ENCODE results near the gene SRPRB.

Gene SRPRB

DNA sequence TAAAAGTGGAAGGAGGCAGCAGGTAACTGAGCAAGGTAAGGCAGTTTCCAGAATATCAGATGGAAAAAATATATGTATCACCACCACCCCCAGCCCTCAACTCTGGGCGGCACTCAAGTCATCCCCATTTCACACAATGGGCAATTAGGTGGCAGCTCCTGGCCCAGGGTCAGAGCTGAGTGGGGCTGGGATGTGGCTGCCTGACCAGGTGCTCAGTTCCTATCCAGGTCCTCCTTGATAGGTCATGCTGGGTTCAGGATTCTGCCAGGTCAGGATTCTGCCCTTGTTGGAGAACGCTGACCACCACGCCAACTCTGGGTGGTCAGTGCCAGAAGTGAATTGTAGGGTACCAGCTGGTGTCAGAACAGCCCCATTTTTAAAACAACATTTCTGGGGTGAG is 60.5 kb downstream of the SRPRB start:
- TF ChIP-seq, protein P1, sequence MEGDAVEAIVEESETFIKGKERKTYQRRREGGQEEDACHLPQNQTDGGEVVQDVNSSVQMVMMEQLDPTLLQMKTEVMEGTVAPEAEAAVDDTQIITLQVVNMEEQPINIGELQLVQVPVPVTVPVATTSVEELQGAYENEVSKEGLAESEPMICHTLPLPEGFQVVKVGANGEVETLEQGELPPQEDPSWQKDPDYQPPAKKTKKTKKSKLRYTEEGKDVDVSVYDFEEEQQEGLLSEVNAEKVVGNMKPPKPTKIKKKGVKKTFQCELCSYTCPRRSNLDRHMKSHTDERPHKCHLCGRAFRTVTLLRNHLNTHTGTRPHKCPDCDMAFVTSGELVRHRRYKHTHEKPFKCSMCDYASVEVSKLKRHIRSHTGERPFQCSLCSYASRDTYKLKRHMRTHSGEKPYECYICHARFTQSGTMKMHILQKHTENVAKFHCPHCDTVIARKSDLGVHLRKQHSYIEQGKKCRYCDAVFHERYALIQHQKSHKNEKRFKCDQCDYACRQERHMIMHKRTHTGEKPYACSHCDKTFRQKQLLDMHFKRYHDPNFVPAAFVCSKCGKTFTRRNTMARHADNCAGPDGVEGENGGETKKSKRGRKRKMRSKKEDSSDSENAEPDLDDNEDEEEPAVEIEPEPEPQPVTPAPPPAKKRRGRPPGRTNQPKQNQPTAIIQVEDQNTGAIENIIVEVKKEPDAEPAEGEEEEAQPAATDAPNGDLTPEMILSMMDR (conservative IDR thresholded peaks at IDR 0.05), result no peak
- no peak overlapping the region for H3K27ac ChIP-seq

DNA sequence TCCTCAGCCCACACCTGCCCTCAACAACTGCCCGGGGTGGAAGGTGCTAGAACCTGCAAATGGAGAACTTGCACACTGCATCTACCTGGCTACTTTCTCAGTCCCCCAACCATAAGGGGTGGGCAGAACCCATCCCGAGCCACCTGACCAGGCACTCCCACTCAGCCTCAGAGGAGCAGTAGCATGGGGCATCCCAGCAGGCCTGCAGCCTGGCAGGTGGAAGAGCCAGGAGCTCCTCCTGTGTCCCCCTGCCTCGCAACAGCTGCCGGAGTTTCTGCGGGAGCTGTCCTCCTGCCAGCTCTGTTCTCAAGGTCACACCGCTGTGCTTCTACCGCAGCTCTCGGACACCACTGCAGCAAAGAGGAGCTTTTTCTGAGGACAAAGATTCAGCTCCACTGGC is 62.6 kb downstream of the SRPRB start:
- TF ChIP-seq, protein P1 (conservative IDR thresholded peaks at IDR 0.05), result no peak
- no peak overlapping the region for H3K27ac ChIP-seq

DNA sequence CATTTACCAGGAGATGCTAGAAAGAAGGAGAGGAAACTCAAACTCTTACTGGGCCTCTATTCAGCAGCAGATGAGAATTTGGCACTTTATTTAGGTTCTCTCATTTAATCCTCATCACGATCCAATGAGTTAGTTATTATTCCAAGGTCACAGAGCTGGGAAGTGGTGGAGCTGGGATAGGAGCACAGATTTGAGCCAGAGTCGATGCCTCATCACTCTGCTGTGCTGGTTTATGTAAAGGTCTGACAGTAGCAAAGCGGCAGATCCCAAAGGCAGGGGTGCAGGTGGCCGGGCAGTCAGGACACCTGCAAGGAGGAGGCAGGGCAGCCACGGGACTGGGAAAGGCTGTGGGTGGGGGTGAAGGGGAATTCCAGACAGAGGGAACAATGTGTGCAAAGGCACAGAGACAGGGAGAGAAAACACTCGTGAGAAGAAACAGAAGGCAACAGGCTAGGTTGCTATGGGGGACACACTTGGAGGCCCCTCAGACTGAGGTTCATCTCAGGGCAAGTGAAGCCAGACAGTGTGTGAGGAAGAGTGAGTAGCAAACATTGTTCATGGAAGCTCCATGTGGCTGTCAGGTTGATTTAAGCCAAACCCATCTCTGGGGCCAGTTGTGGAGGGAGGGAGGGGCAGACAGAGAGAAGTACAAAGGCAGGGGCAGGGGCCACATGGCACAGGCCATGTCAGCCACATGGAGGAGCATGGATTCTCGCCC is 63.3 kb downstream of the SRPRB start:
- TF ChIP-seq, protein P1 (conservative IDR thresholded peaks at IDR 0.05), result no peak

DNA sequence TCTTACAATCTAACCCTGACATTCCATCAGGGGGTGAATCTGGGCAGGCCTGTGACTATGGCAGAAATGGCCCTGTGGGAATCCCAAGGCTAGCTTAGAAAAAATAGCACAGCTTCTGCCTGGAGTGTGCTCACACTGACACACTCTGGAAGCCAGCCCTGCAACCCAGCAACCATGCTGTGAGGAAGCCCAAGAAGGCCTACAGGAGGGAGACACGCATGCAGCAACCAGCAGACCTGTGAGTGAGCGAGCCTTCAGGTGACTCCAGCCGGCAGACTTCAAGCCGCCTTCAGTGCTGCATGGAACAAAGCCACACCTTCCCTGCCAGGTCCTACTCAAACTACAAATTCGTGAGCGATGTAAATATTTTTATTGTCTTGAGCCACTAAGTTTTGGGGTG is 64.0 kb downstream of the SRPRB start:
- H3K27ac ChIP-seq, result no peak overlapping the region
- TF ChIP-seq, protein P1 (conservative IDR thresholded peaks at IDR 0.05), result no peak

More for the DNA sequence above, 63.3 kb downstream of the SRPRB start:
- no peak overlapping the region for H3K27ac ChIP-seq

DNA sequence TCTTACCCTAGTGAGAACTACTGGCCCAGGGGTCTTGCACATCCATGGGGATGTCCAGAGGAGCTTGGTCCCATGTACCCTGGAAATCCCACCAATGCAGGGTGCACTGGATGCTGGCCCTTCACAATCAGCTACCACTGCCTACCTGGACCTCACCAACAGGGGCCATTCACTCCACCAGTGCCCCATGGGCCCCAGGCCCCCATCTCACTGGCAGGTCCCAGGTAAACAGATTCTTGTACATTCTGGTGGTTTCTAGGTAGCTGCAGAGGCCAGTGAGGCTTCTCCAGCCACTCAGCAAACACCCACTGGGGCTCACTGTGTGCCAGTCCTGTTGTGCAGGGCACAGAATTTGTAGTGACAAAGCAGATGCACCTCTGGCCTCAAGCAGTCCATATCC is 65.2 kb downstream of the SRPRB start:
- H3K27ac ChIP-seq, result no peak overlapping the region
- TF ChIP-seq, protein P1 (conservative IDR thresholded peaks at IDR 0.05), result no peak
